H1 (cell line): ENCODE data around the gene RFFL. TPM values are rescaled to one million over a fixed set of nuclear protein-coding genes. Genes with fewer than 3 reads are reported as not detected.

Source experiments
- CTCF ChIA-PET: fragments of 300-600 bp; sonication (Branson Sonifier 250); formaldehyde crosslinking; loops from one replicate; lab custom pipeline; 2021; ENCODE audit not compliant: partially characterized antibody; lab: Charles Lee
- POLR2A ChIA-PET: fragments of 300-600 bp; sonication (Branson Sonifier 250); formaldehyde crosslinking; loops from one replicate; lab custom pipeline; 2021; ENCODE audit warnings: inconsistent platforms; ENCODE audit not compliant: partially characterized antibody; lab: Charles Lee
- DNase-seq, 2 experiments: peaks; one replicate each; pipeline versions ENCODE4 v3.0.0 to v3.0.0-alpha.2; 2010 to 2022; ENCODE audit warnings: low spot score in 2 of 2, low read depth in 1 of 2, mixed read lengths in 1 of 2
- FAIRE-seq: peaks from 2 replicates; lab custom pipeline; 2011; peaks lifted over from hg19 to GRCh38; lab: Jason Lieb, UNC
- H2AFZ ChIP-seq: 2 replicates; pipeline ENCODE4 v1.8.1; 2012; ENCODE audit warnings: low read length, inconsistent platforms
- H2AK5ac ChIP-seq: 2 replicates; pipeline ENCODE4 v1.6.1; 2013; ENCODE audit warnings: low read depth, low read length
- H2BK120ac ChIP-seq: replicated peaks from 2 replicates; pipeline ENCODE3; 2013; ENCODE audit warnings: low read depth, low read length, inconsistent platforms
- H2BK12ac ChIP-seq: 2 replicates; pipeline ENCODE4 v1.6.1; 2013; ENCODE audit warnings: low read depth, low read length
- H2BK15ac ChIP-seq: 2 replicates; pipeline ENCODE4 v1.6.1; 2013; ENCODE audit warnings: low read length
- H2BK20ac ChIP-seq: 2 replicates; pipeline ENCODE4 v1.6.1; 2013; ENCODE audit warnings: low read length
- H2BK5ac ChIP-seq: 2 replicates; pipeline ENCODE4 v1.6.1; 2013; ENCODE audit warnings: low read depth, low read length
- H3K14ac ChIP-seq: 2 replicates; pipeline ENCODE4 v1.6.1; 2013; ENCODE audit warnings: inconsistent platforms; ENCODE audit not compliant: insufficient read length
- H3K18ac ChIP-seq: 2 replicates; pipeline ENCODE4 v1.6.1; 2013; ENCODE audit warnings: low read length; ENCODE audit errors: extremely low read depth
- H3K23ac ChIP-seq: 2 replicates; pipeline ENCODE4 v1.6.1; 2013; ENCODE audit warnings: inconsistent platforms; ENCODE audit not compliant: insufficient read length
- H3K23me2 ChIP-seq: 2 replicates; pipeline ENCODE4 v1.6.1; 2013; ENCODE audit warnings: low read depth, low read length
- H3K27ac ChIP-seq: 2 replicates; pipeline ENCODE4 v1.6.1; 2011; ENCODE audit warnings: low read depth, low read length, inconsistent platforms
- H3K27me3 ChIP-seq, 4 experiments: replicated peaks in 1 of 4; 1 replicate in 1 of 4; 2 replicates in 3 of 4; pipeline versions ENCODE4 v1.6.1 to v1.8.1; 2011 to 2013; ENCODE audit warnings: low read length in 3 of 4, mild to moderate bottlenecking in 3 of 4, inconsistent platforms in 2 of 4, mixed read lengths in 2 of 4, moderate library complexity in 1 of 4; ENCODE audit not compliant: control insufficient read depth in 3 of 4, insufficient read depth in 3 of 4; ENCODE audit errors: extremely low read depth in 1 of 4
- H3K36me3 ChIP-seq, 4 experiments: 2 replicates each; pipeline versions ENCODE4 v1.6.1 to v1.8.1; 2011 to 2013; ENCODE audit warnings: mild to moderate bottlenecking in 4 of 4, low read length in 3 of 4, moderate library complexity in 2 of 4, control low read depth in 1 of 4, inconsistent platforms in 1 of 4; ENCODE audit not compliant: insufficient read depth in 4 of 4, control insufficient read depth in 2 of 4
- H3K4ac ChIP-seq: replicated peaks from 2 replicates; pipeline ENCODE3; 2013; ENCODE audit warnings: low read length, low read depth, mixed read lengths, inconsistent platforms; ENCODE audit not compliant: insufficient read length
- H3K4me1 ChIP-seq, 4 experiments: replicated peaks in 1 of 4; 1 replicate in 1 of 4; 2 replicates in 3 of 4; pipeline versions ENCODE4 v1.6.1 to v1.8.1; 2011 to 2013; ENCODE audit warnings: low read length in 3 of 4, inconsistent platforms in 2 of 4, mixed read lengths in 1 of 4; ENCODE audit not compliant: insufficient read depth in 4 of 4, control insufficient read depth in 3 of 4
- H3K4me2 ChIP-seq, 2 experiments: 2 replicates each; pipeline versions ENCODE4 v1.6.1 to v1.8.1; 2011 to 2013; ENCODE audit warnings: low read depth in 2 of 2, low read length in 2 of 2, control low read depth in 1 of 2, inconsistent platforms in 1 of 2, mild to moderate bottlenecking in 1 of 2; ENCODE audit not compliant: insufficient read depth in 1 of 2
- H3K4me3 ChIP-seq, 4 experiments: fragments of 200-600, 300-600 bp in 1 of 4; sonication (generic), shearing (Covaris generic), sonication (Bioruptor Twin) in 1 of 4; 2 replicates each; pipeline versions ENCODE4 v1.5.1 to v1.8.1; 2011 to 2016; ENCODE audit warnings: low read length in 4 of 4, low read depth in 3 of 4, control low read depth in 2 of 4, inconsistent platforms in 2 of 4, mild to moderate bottlenecking in 2 of 4, mixed read lengths in 1 of 4, moderate library complexity in 1 of 4; ENCODE audit not compliant: insufficient read depth in 2 of 4; ENCODE audit errors: extremely low read depth in 1 of 4
- H3K56ac ChIP-seq: replicated peaks from 2 replicates; pipeline ENCODE3; 2013; ENCODE audit warnings: low read depth, mild to moderate bottlenecking, mixed read lengths, low read length, inconsistent platforms; ENCODE audit not compliant: insufficient read length
- H3K79me1 ChIP-seq: 2 replicates; pipeline ENCODE4 v1.6.1; 2013; ENCODE audit warnings: low read depth, low read length, control low read depth
- H3K79me2 ChIP-seq, 2 experiments: 2 replicates each; pipeline versions ENCODE4 v1.6.1 to v1.8.1; 2012 to 2013; ENCODE audit warnings: low read length in 2 of 2, mild to moderate bottlenecking in 2 of 2, inconsistent platforms in 1 of 2; ENCODE audit not compliant: insufficient read depth in 2 of 2, control insufficient read depth in 1 of 2
- H3K9ac ChIP-seq, 4 experiments: replicated peaks in 1 of 4; 1 replicate in 1 of 4; 2 replicates in 3 of 4; pipeline versions ENCODE4 v1.6.1 to v1.8.1; 2011 to 2013; ENCODE audit warnings: low read depth in 3 of 4, low read length in 3 of 4, control low read depth in 2 of 4, mild to moderate bottlenecking in 2 of 4, moderate library complexity in 2 of 4, inconsistent platforms in 1 of 4; ENCODE audit errors: extremely low read depth in 1 of 4
- H3K9me3 ChIP-seq, 2 experiments: 2 replicates each; pipeline versions ENCODE4 v1.6.1 to v1.8.1; 2012 to 2013; ENCODE audit warnings: mild to moderate bottlenecking in 2 of 2, moderate library complexity in 2 of 2, control low read depth in 1 of 2, inconsistent platforms in 1 of 2, low read depth in 1 of 2, low read length in 1 of 2, mixed read lengths in 1 of 2; ENCODE audit not compliant: insufficient read depth in 2 of 2
- H4K20me1 ChIP-seq, 2 experiments: replicated peaks in 1 of 2; 2 replicates each; pipeline versions ENCODE3 to v1.8.1; 2011 to 2013; ENCODE audit warnings: inconsistent platforms in 2 of 2, low read length in 2 of 2, mild to moderate bottlenecking in 1 of 2; ENCODE audit not compliant: insufficient read depth in 2 of 2, control insufficient read depth in 1 of 2
- H4K5ac ChIP-seq: 2 replicates; pipeline ENCODE4 v1.6.1; 2013; ENCODE audit warnings: low read length, low read depth, mixed read lengths, inconsistent platforms; ENCODE audit not compliant: insufficient read length
- H4K8ac ChIP-seq: 2 replicates; pipeline ENCODE4 v1.8.0; 2013; ENCODE audit warnings: mild to moderate bottlenecking, moderate library complexity, low read length, inconsistent platforms; ENCODE audit not compliant: insufficient read depth; ENCODE audit errors: extremely low read depth
- H4K91ac ChIP-seq: replicated peaks from 2 replicates; pipeline ENCODE3; 2013; ENCODE audit warnings: low read length, mixed read lengths, inconsistent platforms; ENCODE audit not compliant: insufficient read length
- CEBPB ChIP-seq: IDR thresholded peaks from 2 replicates; pipeline ENCODE4 v1.6.1; 2012; ENCODE audit warnings: low read depth, low read length
- SUZ12 ChIP-seq: fragments of 200-600 bp; sonication (generic); IDR thresholded peaks from 2 replicates; pipeline ENCODE4 v1.6.1; 2012; ENCODE audit warnings: mild to moderate bottlenecking, inconsistent platforms, low read length, moderate library complexity, mixed read lengths
- WGBS, 2 experiments: shearing (Covaris generic) in 1 of 2; methylation state at CpG; one replicate each; pipeline versions ENCODE4 v1.1.6 to v1.1.7; 2013 to 2015; ENCODE audit warnings: low lambda C conversion rate in 2 of 2, mixed read lengths in 2 of 2, inconsistent platforms in 1 of 2, low coverage in 1 of 2, missing lambda C conversion rate in 1 of 2; ENCODE audit not compliant: insufficient replicate concordance in 2 of 2, insufficient coverage in 1 of 2, insufficient read length in 1 of 2; ENCODE audit errors: extremely low coverage in 1 of 2, missing lambda C conversion rate in 1 of 2; 5-methylcytosine and 5-hydroxymethylcytosine counted together
- polyA plus RNA-seq, 7 experiments: library from polyadenylated mRNA; depleted of rRNA in 3 of 7; stranded (reverse) in 5 of 7; unstranded in 2 of 7; fragments of >200 nt in 5 of 7; fragments of 200-250 nt in 2 of 7; gene quantifications; 1 replicate in 5 of 7; 2 replicates in 1 of 7; 4 replicates in 1 of 7; pipeline versions ENCODE4 v1.2.1 to v1.2.3, GENCODE V29; 2011 to 2013; ENCODE audit warnings: missing spikeins in 2 of 7, mixed read lengths in 2 of 7
- total RNA-seq: library from RNA; stranded (reverse); fragmentation: NEBNext Ultra II Directional; extraction: Animal tissue kit (Norgen Biotek cat#: 25700); gene quantifications from 2 replicates; pipeline ENCODE4 v1.2.1, GENCODE V29; 2021

Gene RFFL
- total and polyA plus RNA-seq, 2 of the 8 experiments (the other 6 are each of a cell fraction or from before 2014, with no cell fraction given): 14.0 to 24.5 TPM

DNA sequence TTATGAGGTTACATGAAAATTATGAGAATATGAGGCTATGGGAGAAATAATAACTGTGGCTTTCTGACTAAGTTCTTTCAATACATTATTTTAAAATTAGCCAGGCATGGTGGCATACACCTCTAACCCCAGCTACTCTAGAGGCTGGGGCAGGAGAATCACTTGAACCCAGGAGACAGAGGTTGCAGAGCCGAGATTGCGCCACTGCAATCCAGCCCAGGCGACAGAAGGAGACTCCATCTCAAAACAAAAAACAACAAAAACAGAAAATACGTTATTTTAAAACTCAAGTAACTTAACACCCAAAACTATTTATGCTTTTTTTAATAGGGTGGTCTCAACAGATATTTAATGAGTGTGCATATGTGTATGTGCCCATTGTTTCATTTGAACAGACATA is 2.4 kb upstream of the RFFL start:
- no peak overlapping the region for H3K56ac ChIP-seq
- H2BK20ac ChIP-seq: no peak overlapping the region
- TF ChIP-seq CEBPB (peak; percentile 24; the same call in 1 of the 2 replicates), SUZ12 (no peak)
- no peak overlapping the region for H3K23ac ChIP-seq
- H3K9me3 ChIP-seq: no peaks in the 10 kb centered on the region
- FAIRE-seq: no peak
- H4K5ac ChIP-seq: no peak overlapping the region
- no peak overlapping the region for H2BK5ac ChIP-seq
- H4K91ac ChIP-seq: no peak overlapping the region
- CTCF ChIA-PET: interaction anchor here (1.4 kb wide), 1 partner anchor 19 kb away, joined by 5 read pairs; no protein-coding TSS in a partner anchor
- no peak overlapping the region for H3K27ac ChIP-seq
- no peak overlapping the region for H3K4ac ChIP-seq
- H2BK12ac ChIP-seq: no peak overlapping the region
- 90% methylated on average over 4 of the region's 4 CpGs; no CpG with 5 or more reads in 1 of the 2 experiments for WGBS, 2 experiments
- H3K4me3 ChIP-seq: no peak overlapping the region
- H3K14ac ChIP-seq: no peak overlapping the region
- H2AK5ac ChIP-seq: no peak overlapping the region
- no peak overlapping the region for H4K8ac ChIP-seq
- H3K4me2 ChIP-seq: no peak overlapping the region
- no peak overlapping the region for H3K18ac ChIP-seq
- H3K27me3 ChIP-seq: no peaks in the 10 kb centered on the region
- H2BK15ac ChIP-seq: no peak overlapping the region
- no peaks in the 10 kb centered on the region for H4K20me1 ChIP-seq
- DNase-seq: no peak
- H3K79me1 ChIP-seq: no peaks in the 10 kb centered on the region
- POLR2A ChIA-PET: no interaction called here
- no peak overlapping the region for H3K9ac ChIP-seq
- no peaks in the 10 kb centered on the region for H3K23me2 ChIP-seq
- peaks cover 0 to 11% (median 5%) of the 10 kb centered on the region in 4 experiments; a peak in 5 of 7 replicates for H3K4me1 ChIP-seq
- no peak overlapping the region for H2AFZ ChIP-seq
- no peaks in the 10 kb centered on the region for H3K79me2 ChIP-seq
- H2BK120ac ChIP-seq: no peak overlapping the region
- H3K36me3 ChIP-seq: no peaks in the 10 kb centered on the region
